ENCODE data around the gene SPACDR. TPM values are rescaled to one million over a fixed set of nuclear protein-coding genes. Genes with fewer than 3 reads are reported as not detected.

SPACDR gene
- total RNA-seq, 2 experiments from 2014 or later = 0.64 to 0.93 TPM

- Mint-ChIP-seq H3K27ac (no peak overlapping the region), H3K27me3 (peaks cover 11% of the 10 kb centered on the region), H3K4me3 (no peak overlapping the region), H3K36me3 (ENCODE audit: low read depth) (peaks cover 27% of the 10 kb centered on the region), H3K9me3 (no peaks in the 10 kb centered on the region), H3K4me1 (ENCODE audit: low read depth) (peaks cover 22% of the 10 kb centered on the region)
- H3K27me3 ChIP-seq (ENCODE audit: control insufficient read depth in 1 of 2, insufficient read depth in 2 of 2, low read length in 2 of 2) = no peaks in the 10 kb centered on the region
- no peak for DNase-seq
- no peak overlapping the region for H3K27ac ChIP-seq (ENCODE audit: low read depth in 1 of 2, low read length in 2 of 2)
- no peak for TF ChIP-seq CTCF (IDR thresholded peaks at IDR 0.05)
- ChIA-PET CTCF (no interaction called here), POLR2A (interaction anchor here (0.6 kb wide), 1 partner anchor 10 kb away, joined by 4 read pairs; the partner anchor contains the start of gene PPP1R35)
- H3K4me1 ChIP-seq (ENCODE audit: insufficient read depth, low read length) = peaks cover 31% of the 10 kb centered on the region
- no peak overlapping the region for H3K4me3 ChIP-seq (ENCODE audit: low read length)
- peaks cover 3% of the 10 kb centered on the region for H3K36me3 ChIP-seq (ENCODE audit: insufficient read depth, low read length)
- ATAC-seq (ENCODE audit: poor library complexity) = no peak
- intact Hi-C loops (cut with DNase I, micrococcal nuclease) = loop anchor here in 1 of 2 experiments (5.0 kb wide), 3 partner anchors 79 to 509 kb away; partner anchors contain the start of gene TRIM4
- no peaks in the 10 kb centered on the region for H3K9me3 ChIP-seq (ENCODE audit: control insufficient read depth in 1 of 2, insufficient read depth in 1 of 2, low read length in 2 of 2)
Observed at GRCh38 chr7:100426516-100426915, 37.5 kb downstream of the SPACDR start.

GRCh38 chr7:100425347-100425746, 38.7 kb downstream of the SPACDR start:
- Mint-ChIP-seq H3K36me3 (ENCODE audit: low read depth) (peaks cover 21% of the 10 kb centered on the region), H3K27me3 (peaks cover 11% of the 10 kb centered on the region), H3K4me1 (ENCODE audit: low read depth) (peaks cover 19% of the 10 kb centered on the region), H3K4me3 (peak overlapping the region; percentile 32), H3K27ac (no peak overlapping the region), H3K9me3 (no peaks in the 10 kb centered on the region)
- intact Hi-C loops (cut with DNase I, micrococcal nuclease) = loop anchor here in 1 of 2 experiments (5.0 kb wide), 3 partner anchors 78 to 508 kb away; partner anchors contain the start of gene TRIM4
- ATAC-seq (ENCODE audit: poor library complexity) (no peak), DNase-seq (no peak)
- ChIA-PET CTCF (no interaction called here), POLR2A (interaction anchor here (0.6 kb wide), 1 partner anchor 28 kb away, joined by 3 read pairs; no protein-coding TSS in a partner anchor)
- peaks cover 20% of the 10 kb centered on the region for H3K4me1 ChIP-seq (ENCODE audit: insufficient read depth, low read length)
- H3K9me3 ChIP-seq (ENCODE audit: control insufficient read depth in 1 of 2, insufficient read depth in 1 of 2, low read length in 2 of 2) = no peaks in the 10 kb centered on the region
- no peaks in the 10 kb centered on the region for H3K36me3 ChIP-seq (ENCODE audit: insufficient read depth, low read length)
- TF ChIP-seq CTCF (IDR thresholded peaks at IDR 0.05) = no peak
- H3K4me3 ChIP-seq (ENCODE audit: low read length) = no peak overlapping the region
- no peaks in the 10 kb centered on the region for H3K27me3 ChIP-seq (ENCODE audit: control insufficient read depth in 1 of 2, insufficient read depth in 2 of 2, low read length in 2 of 2)
- H3K27ac ChIP-seq (ENCODE audit: low read depth in 1 of 2, low read length in 2 of 2) = no peak overlapping the region

- TF ChIP-seq CTCF (IDR thresholded peaks at IDR 0.05) = no peak
- no peaks in the 10 kb centered on the region for H3K27me3 ChIP-seq (ENCODE audit: control insufficient read depth in 1 of 2, insufficient read depth in 2 of 2, low read length in 2 of 2)
- H3K36me3 Mint-ChIP-seq (ENCODE audit: low read depth) = peaks cover 4% of the 10 kb centered on the region
- H3K4me1 ChIP-seq (ENCODE audit: insufficient read depth, low read length) = peaks cover 8% of the 10 kb centered on the region
- no peak for DNase-seq
- no peak for ATAC-seq (ENCODE audit: poor library complexity)
- H3K36me3 ChIP-seq (ENCODE audit: insufficient read depth, low read length) = no peaks in the 10 kb centered on the region
- intact Hi-C loops (cut with DNase I, micrococcal nuclease) = no loop called here
- no peaks in the 10 kb centered on the region for H3K9me3 ChIP-seq (ENCODE audit: control insufficient read depth in 1 of 2, insufficient read depth in 1 of 2, low read length in 2 of 2)
- no peak overlapping the region for H3K27ac Mint-ChIP-seq
- CTCF ChIA-PET = interaction anchor here (1.6 kb wide), 1 partner anchor 16 kb away, joined by 6 read pairs; no protein-coding TSS in a partner anchor
- POLR2A ChIA-PET = interaction anchor here (0.7 kb wide), 1 partner anchor 33 kb away, joined by 3 read pairs; no protein-coding TSS in a partner anchor
- no peak overlapping the region for H3K4me3 ChIP-seq (ENCODE audit: low read length)
- H3K4me1 Mint-ChIP-seq (ENCODE audit: low read depth) = peaks cover 5% of the 10 kb centered on the region
- peaks cover under 1% of the 10 kb centered on the region for H3K27me3 Mint-ChIP-seq
- H3K4me3 Mint-ChIP-seq = no peak overlapping the region
- no peak overlapping the region for H3K27ac ChIP-seq (ENCODE audit: low read depth in 1 of 2, low read length in 2 of 2)
- H3K9me3 Mint-ChIP-seq = no peaks in the 10 kb centered on the region
Observed at GRCh38 chr7:100423315-100423714, 40.7 kb downstream of the SPACDR start.

Measured in CD4-positive, alpha-beta T cell (primary cell).